ENCODE data around the gene TJAP1.

The TJAP1 gene

GRCh38 chr6:43477235-43478007, at the start of gene TJAP1:
Gene TJAP1 (plus strand): TSS chr6:43477570. CDS start chr6:43499002, 21,432 bp downstream.
- TF ChIP-seq EZH2phosphoT487 (conservative IDR thresholded peaks at IDR 0.05; ENCODE audit: low read length) (no peak), CTCF (IDR thresholded peaks at IDR 0.05; ENCODE audit: insufficient read depth, low read length, poor library complexity, severe bottlenecking) (no peak)
- Histone ChIP-seq H3K4me2 (ENCODE audit: low read depth, low read length, poor library complexity, severe bottlenecking) (peak within 1 kb of the TSS; percentile 87), H4K20me1 (ENCODE audit: low read depth, low read length) (0 out of 2 replicates have a peak, but pooled peaks cover 2% of the 10 kb centered on the region), H3F3A (ENCODE audit: insufficient read depth) (peaks cover 8% of the 10 kb centered on the region; the same call in 1 of the 2 replicates), H3K27ac (ENCODE audit: low read depth, low read length) (no peak within 1 kb of the TSS; the same call in 1 of the 2 replicates), H3K79me2 (ENCODE audit: insufficient read depth, low read length) (peaks cover 25% of the 10 kb centered on the region), H3K9me2 (replicated peaks; ENCODE audit: insufficient read depth, low read length) (no peaks in the 10 kb centered on the region), H3K9ac (ENCODE audit: low read length) (peak within 1 kb of the TSS; percentile 75), H3K27me3 (ENCODE audit: low read length) (no peaks in the 10 kb centered on the region), H3K4me3 (ENCODE audit: insufficient read depth, low read length, poor library complexity, severe bottlenecking) (peak within 1 kb of the TSS; percentile 69), H3K9me3 (ENCODE audit: insufficient read depth, low read length) (no peaks in the 10 kb centered on the region), H3K36me3 (ENCODE audit: low read length) (no peaks in the 10 kb centered on the region), H2AFZ (ENCODE audit: low read depth, low read length, severe bottlenecking) (peak within 1 kb of the TSS; percentile 87)

GRCh38 chr6:43428112-43428570, 49.2 kb upstream of the TJAP1 start:
- Histone ChIP-seq H3K9me2 (replicated peaks; ENCODE audit: insufficient read depth, low read length) (no peaks in the 10 kb centered on the region), H4K20me1 (ENCODE audit: low read depth, low read length) (no peaks in the 10 kb centered on the region), H3K27ac (ENCODE audit: low read depth, low read length) (peak overlapping the region; percentile 72), H3K79me2 (ENCODE audit: insufficient read depth, low read length) (peaks cover 20% of the 10 kb centered on the region), H3K27me3 (ENCODE audit: low read length) (no peaks in the 10 kb centered on the region), H3F3A (ENCODE audit: insufficient read depth) (peaks cover 7% of the 10 kb centered on the region; the same call in 1 of the 2 replicates), H3K4me2 (ENCODE audit: low read depth, low read length, poor library complexity, severe bottlenecking) (peak overlapping the region; percentile 81), H2AFZ (ENCODE audit: low read depth, low read length, severe bottlenecking) (peak overlapping the region; percentile 93), H3K9me3 (ENCODE audit: insufficient read depth, low read length) (no peaks in the 10 kb centered on the region), H3K4me3 (ENCODE audit: insufficient read depth, low read length, poor library complexity, severe bottlenecking) (peak overlapping the region; percentile 75), H3K9ac (ENCODE audit: low read length) (peak overlapping the region; percentile 71), H3K36me3 (ENCODE audit: low read length) (no peaks in the 10 kb centered on the region)
- TF ChIP-seq CTCF (IDR thresholded peaks at IDR 0.05; ENCODE audit: insufficient read depth, low read length, poor library complexity, severe bottlenecking) (no peak), EZH2phosphoT487 (conservative IDR thresholded peaks at IDR 0.05; ENCODE audit: low read length) (no peak)

- H4K20me1 ChIP-seq (ENCODE audit: low read depth, low read length) = no peaks in the 10 kb centered on the region
- H3K4me2 ChIP-seq (ENCODE audit: low read depth, low read length, poor library complexity, severe bottlenecking) = peak overlapping the region; percentile 81
- H3K27me3 ChIP-seq (ENCODE audit: low read length) = no peaks in the 10 kb centered on the region
- peaks cover 7% of the 10 kb centered on the region; the same call in 1 of the 2 replicates for H3F3A ChIP-seq (ENCODE audit: insufficient read depth)
- H3K79me2 ChIP-seq (ENCODE audit: insufficient read depth, low read length) = peaks cover 20% of the 10 kb centered on the region
- H2AFZ ChIP-seq (ENCODE audit: low read depth, low read length, severe bottlenecking) = no peak overlapping the region
- H3K27ac ChIP-seq (ENCODE audit: low read depth, low read length) = peak overlapping the region; percentile 72
- no peaks in the 10 kb centered on the region for H3K36me3 ChIP-seq (ENCODE audit: low read length)
- TF ChIP-seq EZH2phosphoT487 (conservative IDR thresholded peaks at IDR 0.05; ENCODE audit: low read length) (no peak), CTCF (IDR thresholded peaks at IDR 0.05; ENCODE audit: insufficient read depth, low read length, poor library complexity, severe bottlenecking) (no peak)
- peak overlapping the region; percentile 75 for H3K4me3 ChIP-seq (ENCODE audit: insufficient read depth, low read length, poor library complexity, severe bottlenecking)
- H3K9me2 ChIP-seq (replicated peaks; ENCODE audit: insufficient read depth, low read length) = no peaks in the 10 kb centered on the region
- H3K9me3 ChIP-seq (ENCODE audit: insufficient read depth, low read length) = no peaks in the 10 kb centered on the region
- peak overlapping the region; percentile 71 for H3K9ac ChIP-seq (ENCODE audit: low read length)
Observed at GRCh38 chr6:43428874-43429273, 48.5 kb upstream of the TJAP1 start.
